NCI-H146 treated with DMSO at 0.1 percent for 48 hours (cell line): ENCODE results near the gene UQCRC1.

ENCODE experiments used
- DNase-seq: peaks from one replicate; lab custom pipeline; 2025; ENCODE audit not compliant: unreplicated experiment; lab: John Stamatoyannopoulos, UW

Gene UQCRC1

DNA sequence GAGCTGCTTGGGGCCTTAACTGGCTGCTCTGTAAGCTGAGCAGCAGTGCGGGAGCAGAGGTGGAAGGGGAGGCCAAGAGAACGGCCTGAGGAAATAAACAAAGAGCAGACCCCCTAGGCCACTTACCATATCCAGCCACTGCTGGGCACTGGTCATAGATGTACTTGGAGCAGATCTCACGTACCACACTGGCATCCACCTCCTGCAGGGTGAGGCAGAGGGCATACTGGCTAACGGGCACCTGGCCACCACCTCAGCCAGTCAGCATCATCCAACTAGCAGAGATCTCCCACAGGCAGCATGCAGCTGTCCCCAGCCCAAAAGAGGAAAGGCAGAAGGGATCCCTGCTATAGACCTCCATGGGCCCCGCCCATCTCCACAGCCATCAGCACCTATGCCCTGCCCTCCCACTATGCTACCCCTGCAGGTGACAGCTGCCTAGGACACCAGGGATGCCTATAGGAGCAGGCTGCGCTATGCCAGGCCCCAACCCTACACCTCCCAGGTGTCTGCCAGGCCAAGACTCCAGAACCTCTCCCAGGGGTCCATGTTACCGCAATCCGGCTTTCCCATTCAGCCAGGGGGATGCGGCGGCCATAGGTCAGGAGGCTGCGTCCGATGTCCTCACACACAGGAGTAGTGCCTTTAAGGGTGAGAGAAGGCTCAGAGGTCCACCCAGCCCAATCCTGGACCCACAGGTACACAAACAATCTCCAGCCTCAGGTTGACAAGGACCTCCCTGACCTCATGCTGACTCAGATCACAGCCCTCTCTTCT, 9.7 kb downstream of the UQCRC1 start:
- no peak for DNase-seq

DNA sequence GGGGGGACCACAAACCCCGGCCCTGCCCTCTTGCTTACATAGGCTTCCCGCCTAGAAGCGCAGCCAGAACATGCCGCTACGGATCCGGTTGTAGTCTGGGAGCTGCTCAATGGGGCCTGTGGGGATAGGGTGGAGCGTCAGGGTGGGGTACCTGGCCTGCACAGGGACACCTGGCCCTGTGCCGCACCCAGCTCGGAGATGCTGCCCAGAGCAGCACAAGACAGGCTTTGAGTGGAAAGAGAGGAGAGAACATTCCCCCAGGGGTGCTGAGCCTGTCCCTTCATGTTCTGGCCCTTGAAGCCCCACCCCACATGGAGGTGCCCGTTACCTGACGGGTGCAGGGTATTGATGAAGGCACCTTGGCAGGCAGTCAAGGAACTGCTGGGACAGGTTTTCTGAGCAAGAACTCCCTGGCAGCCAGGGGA, 10.4 kb downstream of the UQCRC1 start:
- no peak for DNase-seq

DNA sequence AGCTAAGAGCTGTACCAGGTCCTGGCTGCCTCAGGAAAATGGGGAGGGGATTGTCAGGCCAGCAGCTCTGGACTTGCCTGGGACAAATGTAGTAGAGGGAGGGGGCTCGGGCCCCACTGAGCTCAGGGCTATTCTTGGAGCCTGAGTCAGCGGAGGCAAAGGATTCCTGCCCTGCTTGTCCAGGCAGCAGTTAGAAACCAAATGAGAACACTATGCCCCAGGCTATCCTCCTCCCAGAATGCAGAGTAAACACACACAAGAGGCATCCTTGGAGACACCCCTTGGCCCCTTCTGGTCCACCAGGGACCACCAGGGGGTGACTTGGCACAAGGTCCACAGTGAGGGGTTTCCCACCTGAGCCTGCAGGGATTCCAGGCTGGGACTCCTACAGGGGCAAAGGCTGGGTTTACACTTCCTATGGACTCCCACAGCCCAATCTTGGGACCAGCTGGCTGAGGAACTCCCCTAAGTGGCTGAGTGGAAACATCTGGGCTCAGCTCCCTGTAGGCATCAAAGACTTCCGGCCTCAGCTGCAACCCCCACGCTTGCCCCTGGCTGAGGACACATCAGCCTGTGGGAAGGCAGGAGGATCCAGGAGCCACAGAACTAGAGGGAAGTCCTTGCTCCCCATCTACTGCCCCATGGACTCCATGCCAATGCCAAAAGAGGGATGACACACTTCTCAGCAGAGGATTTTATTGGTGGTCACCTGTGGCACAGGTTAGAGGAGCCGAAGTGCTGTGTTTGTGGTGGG, 10.9 kb downstream of the UQCRC1 start:
- DNase-seq: no peak

DNA sequence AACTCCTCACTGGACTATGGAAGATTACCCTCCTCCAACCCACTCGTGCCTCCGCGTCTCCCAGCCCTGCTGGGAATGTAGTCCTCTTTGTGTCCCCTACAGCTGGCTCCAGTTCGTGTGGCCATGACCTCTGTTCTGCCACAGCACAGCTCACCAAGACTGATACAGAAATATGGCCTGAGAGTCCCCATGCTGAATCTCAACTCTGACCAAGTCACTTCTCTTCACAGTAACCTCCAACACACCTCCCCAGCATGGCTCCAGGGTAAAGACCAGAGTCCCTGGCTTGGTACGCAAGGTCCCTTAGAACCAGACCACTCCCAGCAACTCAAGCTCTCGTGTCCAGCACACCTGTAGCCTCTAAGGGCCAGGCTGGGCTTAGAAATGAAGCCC, 12.0 kb downstream of the UQCRC1 start:
- DNase-seq: no peak

DNA sequence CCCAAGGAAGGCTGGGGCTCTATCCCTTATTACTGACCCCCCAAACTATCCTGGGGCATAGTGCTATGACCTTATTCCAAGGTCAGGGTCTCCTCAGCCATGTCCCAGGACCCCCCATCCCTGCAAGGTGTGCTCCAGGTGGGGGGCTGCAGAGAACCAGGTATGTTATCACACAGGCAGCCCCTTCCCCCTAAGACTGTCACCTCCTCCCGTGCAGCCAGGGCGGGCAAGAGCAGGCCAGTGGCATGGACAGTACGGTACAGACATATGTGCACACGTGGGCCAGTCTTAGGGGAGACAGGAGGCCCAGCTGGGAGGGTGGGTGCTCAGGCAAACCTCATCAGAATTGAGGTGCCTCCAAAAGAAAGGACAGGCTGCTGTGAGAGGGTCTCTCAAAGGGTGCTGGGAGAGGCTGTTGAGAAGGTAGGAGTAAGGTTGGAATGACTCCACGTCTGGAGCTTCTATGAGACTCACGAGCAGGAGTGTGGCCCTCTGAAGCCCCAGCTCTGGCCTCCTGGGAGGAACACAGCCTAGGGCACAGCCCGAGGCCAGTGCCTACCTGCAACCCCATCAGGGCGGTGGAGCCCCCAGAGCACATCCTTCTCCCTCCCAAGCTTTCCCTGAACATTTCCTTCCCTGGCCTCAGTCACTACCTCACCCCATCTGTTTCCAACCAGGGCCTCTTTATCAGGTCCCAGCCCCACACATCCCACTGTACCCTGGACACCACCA, 12.6 kb downstream of the UQCRC1 start:
- no peak for DNase-seq

GRCh38 chr3:48596157-48596556, 13.3 kb downstream of the UQCRC1 start:
- DNase-seq: no peak

DNA sequence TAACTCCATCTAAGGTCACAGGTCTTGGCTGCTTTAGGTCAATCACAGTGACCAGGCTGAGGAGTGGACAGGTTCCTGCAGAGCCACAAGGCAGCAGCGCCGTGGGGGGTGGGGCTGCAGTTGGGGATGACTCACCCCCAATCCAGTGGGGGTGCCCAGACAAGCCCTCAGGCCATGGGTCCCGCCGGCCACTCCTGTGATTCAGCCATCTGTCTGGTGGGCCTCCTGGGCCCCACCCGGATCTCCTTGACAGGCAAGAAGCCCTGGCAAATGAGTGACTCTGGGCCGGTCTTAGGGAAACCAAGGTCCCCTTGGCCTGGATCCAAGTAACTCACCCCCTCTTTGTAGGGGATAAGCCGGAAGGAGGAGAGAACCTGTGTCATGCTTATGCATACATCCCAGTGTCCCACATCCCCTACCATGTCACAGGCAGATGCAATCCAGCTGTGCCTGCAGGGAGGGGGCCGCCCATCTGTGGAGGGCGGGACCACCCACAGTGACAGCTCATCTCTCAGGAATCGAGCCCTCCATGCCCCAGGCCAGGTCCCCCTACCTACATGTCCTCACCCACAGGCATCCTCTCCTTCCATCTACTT, 13.8 kb downstream of the UQCRC1 start:
- no peak for DNase-seq

DNA sequence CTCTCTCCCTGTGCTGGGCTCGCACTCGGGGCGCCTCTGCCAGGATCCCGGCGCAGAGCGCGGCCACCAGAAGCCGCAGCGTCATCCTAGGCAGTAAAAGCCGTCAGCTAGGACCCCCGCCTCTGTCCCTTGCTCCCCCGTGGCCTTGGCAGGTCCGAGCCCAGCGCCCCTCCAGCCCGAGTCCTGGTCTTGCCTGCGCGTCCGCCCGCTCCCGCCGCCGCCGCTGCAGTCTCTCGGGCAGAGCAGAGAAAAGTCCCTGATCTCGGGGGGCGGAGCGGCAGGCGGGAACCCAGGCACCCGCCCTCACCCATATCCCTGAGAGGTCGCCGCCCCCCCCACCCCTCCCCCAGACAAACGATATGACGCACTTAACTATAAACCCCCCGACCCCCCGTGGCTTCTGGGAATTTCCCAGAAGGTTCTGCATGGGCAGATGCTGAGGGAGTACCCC, 14.3 kb downstream of the UQCRC1 start, which contains the start of gene COL7A1:
TSS of gene COL7A1 (minus strand) at position 255 of the 451 bp plus-strand sequence. CDS start at position 85, 170 bp downstream.
- DNase-seq: no peak

- no peak for DNase-seq
Observed at GRCh38 chr3:48594417-48595049, 14.9 kb downstream of the UQCRC1 start.

DNA sequence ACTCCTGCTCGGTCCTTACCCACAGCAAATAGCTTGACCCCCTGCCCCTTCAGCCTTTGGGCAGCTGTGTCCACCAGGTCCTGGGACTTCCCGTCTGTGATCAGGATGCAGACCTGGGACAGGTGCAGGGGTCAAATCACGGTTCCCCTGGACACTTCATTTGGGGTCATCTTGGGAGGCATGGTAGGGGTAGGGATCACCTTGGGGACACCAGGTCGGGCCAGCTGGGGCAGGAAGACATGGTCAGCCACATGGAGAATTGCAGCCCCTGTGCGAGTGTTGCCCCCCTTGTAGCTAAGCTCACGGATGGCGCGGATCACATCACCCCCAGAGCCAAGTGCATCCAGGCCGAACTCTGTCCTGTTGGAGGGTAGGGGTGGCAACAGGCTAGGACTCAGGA, 16.1 kb downstream of the UQCRC1 start:
- no peak for DNase-seq

DNA sequence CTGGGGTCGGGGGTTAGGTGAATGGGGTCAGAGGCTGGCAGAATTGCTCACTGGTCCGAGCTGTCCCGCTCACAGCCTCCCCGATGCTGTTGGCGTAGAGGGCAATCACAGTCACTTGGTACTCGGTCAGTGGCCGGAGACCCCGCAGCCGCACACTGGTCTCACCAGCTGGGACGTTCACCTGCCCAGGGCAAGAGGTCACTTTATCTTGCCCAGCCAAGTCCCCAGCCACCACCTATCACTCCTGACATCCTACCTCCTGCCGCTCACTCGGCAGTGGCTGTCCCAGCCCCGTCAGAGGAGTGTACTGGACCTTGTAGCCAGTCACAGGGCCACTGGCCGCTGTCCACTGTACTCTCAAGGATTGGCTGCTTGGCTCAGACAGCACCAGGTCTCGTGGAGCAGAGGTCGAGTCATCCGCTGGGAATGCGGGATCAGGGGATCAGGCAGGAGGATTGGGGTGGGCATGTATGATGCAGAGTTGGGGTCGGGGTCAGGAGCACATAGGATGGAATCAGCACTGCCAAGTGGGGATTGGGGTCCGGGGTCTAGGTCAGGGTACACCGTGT, 16.8 kb downstream of the UQCRC1 start:
- DNase-seq: no peak

DNA sequence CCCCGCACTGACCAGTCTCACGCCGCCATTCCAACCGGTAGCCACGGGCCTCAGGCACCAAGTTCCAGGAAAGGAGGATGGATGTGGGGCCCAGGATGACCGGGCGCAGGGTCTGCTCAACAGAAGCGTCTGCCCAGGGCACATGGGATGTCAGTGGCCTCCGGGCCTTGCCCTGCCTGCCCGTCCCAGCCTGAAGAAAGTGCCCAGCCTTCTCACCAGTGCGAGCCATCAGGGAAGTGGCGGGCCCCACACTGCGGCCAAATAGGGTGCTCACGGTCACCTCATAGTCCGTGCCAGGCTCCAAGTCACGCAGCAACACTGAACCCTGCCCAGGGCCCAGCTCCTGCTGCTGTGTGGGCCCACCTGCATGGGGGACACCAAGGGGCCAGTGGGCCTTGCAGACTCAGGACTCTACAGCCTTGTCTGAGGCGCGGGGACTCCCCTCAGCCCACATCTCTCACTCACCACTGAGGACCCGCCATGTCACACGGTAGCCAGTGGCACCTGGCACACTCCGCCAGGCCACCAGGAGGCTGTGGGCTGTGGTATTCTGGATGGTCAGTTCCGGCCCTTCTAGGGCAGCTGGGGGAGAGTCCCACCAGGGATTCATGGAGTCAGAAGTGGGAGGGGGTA, 17.4 kb downstream of the UQCRC1 start:
- no peak for DNase-seq

- no peak for DNase-seq
Observed at GRCh38 chr3:48591436-48591835, 18.0 kb downstream of the UQCRC1 start.

DNA sequence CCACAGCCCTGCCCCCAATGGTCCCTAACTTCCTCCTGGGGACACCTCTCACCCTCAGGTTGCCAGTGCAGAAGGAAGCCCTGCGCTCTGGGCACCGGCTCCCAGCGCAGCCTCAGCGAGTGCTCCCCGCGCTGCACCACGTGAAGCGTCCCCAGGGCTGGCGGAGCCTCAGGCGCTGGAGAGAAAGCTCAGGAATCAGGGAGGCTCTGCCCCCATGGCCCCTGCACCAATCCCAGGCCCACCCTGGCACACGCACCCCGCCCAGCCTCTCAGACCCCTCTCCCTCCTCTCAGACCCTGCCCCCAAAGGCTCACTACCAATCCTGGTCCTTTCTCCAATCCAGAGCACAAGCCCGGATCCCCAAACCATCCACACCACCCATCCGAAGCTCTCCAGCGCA, 21.2 kb downstream of the UQCRC1 start:
- no peak for DNase-seq

- DNase-seq: no peak
Observed at GRCh38 chr3:48587686-48588085, 21.8 kb downstream of the UQCRC1 start.

DNA sequence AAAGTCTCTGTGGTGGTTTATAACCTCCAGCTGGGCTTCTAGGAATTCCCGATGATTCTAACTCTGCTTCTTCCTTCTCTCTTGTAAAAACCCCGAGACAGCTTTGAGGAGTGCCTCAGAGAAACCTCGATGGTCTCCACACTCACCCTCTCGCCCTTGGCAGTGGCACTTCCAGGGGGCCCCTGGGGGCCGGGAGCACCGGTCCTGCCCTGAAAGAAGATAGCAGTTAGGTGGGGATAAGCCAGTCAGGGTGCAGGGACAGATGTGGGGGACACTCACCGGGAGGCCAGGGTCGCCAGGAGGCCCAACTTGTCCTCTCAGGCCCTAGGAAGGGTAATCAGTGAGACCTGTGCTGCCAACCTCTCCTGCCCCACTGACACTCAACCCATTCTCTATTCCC, 24.0 kb downstream of the UQCRC1 start:
- DNase-seq: no peak

GRCh38 chr3:48584836-48585235, 24.6 kb downstream of the UQCRC1 start:
- DNase-seq: no peak

- no peak for DNase-seq
Observed at GRCh38 chr3:48581621-48582481, 27.6 kb downstream of the UQCRC1 start.

DNA sequence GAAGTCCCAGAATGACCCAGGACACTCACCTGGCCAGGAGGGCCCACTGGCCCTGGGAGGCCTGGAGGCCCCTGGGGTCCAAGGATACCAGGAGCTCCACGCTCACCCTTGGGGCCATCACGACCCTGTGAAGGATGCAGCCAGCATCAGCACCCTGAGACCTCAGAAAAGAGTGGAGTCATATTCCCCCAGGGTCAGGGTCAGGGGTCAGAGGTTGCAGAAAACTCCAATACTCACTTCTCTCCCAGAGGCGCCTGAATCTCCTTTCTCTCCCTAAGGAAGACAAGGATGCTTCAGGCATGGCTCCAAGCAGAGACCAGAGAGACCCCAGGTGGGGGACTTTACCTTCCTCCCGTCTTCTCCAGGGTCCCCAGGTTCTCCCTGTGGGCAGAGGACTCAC, 32.8 kb downstream of the UQCRC1 start:
- no peak for DNase-seq
